DND-41 (cell line): ENCODE results near the gene CEP63.

Experiments
- ATAC-seq: fragments of 200-7000 bp; cut with Tn5 transposase; 3 replicates; pipeline ENCODE4 v1.9.1; 2021; ENCODE audit warnings: low read depth; ENCODE audit not compliant: insufficient read depth
- DNase-seq: peaks from one replicate; pipeline ENCODE4 v3.0.0-alpha.2; 2020
- H2AFZ ChIP-seq: 2 replicates; pipeline ENCODE4 v1.6.0; 2012; ENCODE audit warnings: low read depth, low read length
- H3K27ac ChIP-seq: 2 replicates; pipeline ENCODE4 v1.5.1; 2012; ENCODE audit warnings: low read length, inconsistent platforms
- H3K27me3 ChIP-seq: fragments of 200-600 bp; sonication (generic); 2 replicates; pipeline ENCODE4 v1.6.0; 2012; ENCODE audit warnings: low read length, mild to moderate bottlenecking, inconsistent platforms; ENCODE audit not compliant: insufficient read depth, poor library complexity
- H3K36me3 ChIP-seq: 2 replicates; pipeline ENCODE4 v1.5.1; 2012; ENCODE audit warnings: low read length, inconsistent platforms; ENCODE audit not compliant: insufficient read depth
- H3K4me1 ChIP-seq: 2 replicates; pipeline ENCODE4 v1.5.1; 2012; ENCODE audit warnings: mild to moderate bottlenecking, low read length; ENCODE audit not compliant: insufficient read depth
- H3K4me2 ChIP-seq: 2 replicates; pipeline ENCODE4 v1.6.0; 2012; ENCODE audit warnings: mild to moderate bottlenecking, moderate library complexity, low read length, inconsistent platforms; ENCODE audit not compliant: insufficient read depth
- H3K4me3 ChIP-seq, 2 experiments: fragments of 200-600 bp in 1 of 2; shearing (Covaris generic) in 1 of 2; 2 replicates each; pipeline ENCODE4 v1.5.1; 2012 to 2016; ENCODE audit warnings: inconsistent platforms in 2 of 2, low read length in 2 of 2, mild to moderate bottlenecking in 2 of 2, low read depth in 1 of 2, moderate library complexity in 1 of 2
- H3K79me2 ChIP-seq: 2 replicates; pipeline ENCODE4 v1.6.0; 2012; ENCODE audit warnings: low read length, inconsistent platforms; ENCODE audit not compliant: insufficient read depth
- H3K9ac ChIP-seq: 2 replicates; pipeline ENCODE4 v1.6.0; 2012; ENCODE audit warnings: low read depth, mild to moderate bottlenecking, inconsistent platforms, low read length, moderate library complexity
- H3K9me3 ChIP-seq: 2 replicates; pipeline ENCODE4 v1.5.1; 2012; ENCODE audit warnings: low read length, moderate library complexity, mild to moderate bottlenecking, inconsistent platforms; ENCODE audit not compliant: insufficient read depth, severe bottlenecking
- H4K20me1 ChIP-seq: 2 replicates; pipeline ENCODE4 v1.6.0; 2012; ENCODE audit warnings: low read length; ENCODE audit not compliant: insufficient read depth
- CTCF ChIP-seq: IDR thresholded peaks from 2 replicates; pipeline ENCODE4 v1.5.1; 2012; ENCODE audit warnings: borderline replicate concordance, low read length, moderate library complexity, mild to moderate bottlenecking; ENCODE audit not compliant: poor library complexity, severe bottlenecking; ENCODE audit errors: extremely low read depth
- EZH2 ChIP-seq: IDR thresholded peaks from 3 replicates; pipeline ENCODE4 v1.6.1; 2012; ENCODE audit warnings: borderline replicate concordance, low read depth, mild to moderate bottlenecking, moderate library complexity, low read length, inconsistent platforms; ENCODE audit not compliant: severe bottlenecking

The CEP63 gene

GRCh38 chr3:134463676-134464063 is 22.2 kb upstream of the CEP63 start:
- Histone ChIP-seq H3K4me3 (no peak overlapping the region), H3K9me3 (no peaks in the 10 kb centered on the region), H3K36me3 (no peaks in the 10 kb centered on the region), H3K4me2 (no peak overlapping the region), H3K79me2 (no peaks in the 10 kb centered on the region), H4K20me1 (no peaks in the 10 kb centered on the region), H2AFZ (no peak overlapping the region), H3K9ac (no peak overlapping the region), H3K27me3 (peaks cover 4% of the 10 kb centered on the region), H3K27ac (no peak overlapping the region), H3K4me1 (no peaks in the 10 kb centered on the region)
- DNase-seq (no peak), ATAC-seq (no peak)
- TF ChIP-seq CTCF (no peak), EZH2 (no peak)

DNA sequence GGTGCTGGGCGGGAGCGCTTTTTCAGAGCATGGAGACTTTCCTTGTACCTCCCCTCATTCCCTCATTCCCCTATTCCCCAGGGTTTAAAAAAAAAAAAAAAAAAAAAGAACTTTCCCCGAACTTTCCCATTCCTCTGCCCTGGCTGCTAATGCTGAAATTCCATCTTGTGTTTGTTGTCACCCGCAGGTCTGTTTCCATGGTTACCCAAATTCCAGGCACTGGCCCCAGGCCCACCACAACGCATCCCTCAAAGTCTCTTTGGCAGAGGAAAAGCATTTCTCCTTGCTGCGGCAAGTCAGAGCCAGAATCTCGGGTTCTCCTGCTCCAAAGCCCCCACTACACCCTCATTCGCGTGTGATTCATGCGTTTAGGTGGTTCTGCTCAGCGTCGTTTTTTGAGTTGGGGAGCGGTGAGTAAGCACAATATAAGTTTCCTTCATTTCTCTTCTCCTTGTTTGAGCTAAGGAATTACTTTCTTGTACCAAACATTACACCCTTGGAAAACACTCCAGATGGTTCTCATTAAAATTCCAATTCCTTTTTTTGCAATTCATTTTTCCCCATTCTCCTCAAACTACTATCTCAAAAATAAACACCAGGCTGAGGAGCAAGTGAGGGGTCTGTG is 21.7 kb upstream of the CEP63 start:
- H3K9me3 ChIP-seq, result no peaks in the 10 kb centered on the region
- H3K27ac ChIP-seq, result no peak overlapping the region
- H4K20me1 ChIP-seq, result no peaks in the 10 kb centered on the region
- no peaks in the 10 kb centered on the region for H3K4me1 ChIP-seq
- no peaks in the 10 kb centered on the region for H3K36me3 ChIP-seq
- H3K4me3 ChIP-seq, result no peak overlapping the region
- no peak for DNase-seq
- no peak for TF ChIP-seq CTCF
- no peak for TF ChIP-seq EZH2
- ATAC-seq, result no peak
- no peak overlapping the region for H3K4me2 ChIP-seq
- peaks cover 4% of the 10 kb centered on the region for H3K27me3 ChIP-seq
- no peak overlapping the region for H2AFZ ChIP-seq
- H3K9ac ChIP-seq, result no peak overlapping the region
- H3K79me2 ChIP-seq, result no peaks in the 10 kb centered on the region

DNA sequence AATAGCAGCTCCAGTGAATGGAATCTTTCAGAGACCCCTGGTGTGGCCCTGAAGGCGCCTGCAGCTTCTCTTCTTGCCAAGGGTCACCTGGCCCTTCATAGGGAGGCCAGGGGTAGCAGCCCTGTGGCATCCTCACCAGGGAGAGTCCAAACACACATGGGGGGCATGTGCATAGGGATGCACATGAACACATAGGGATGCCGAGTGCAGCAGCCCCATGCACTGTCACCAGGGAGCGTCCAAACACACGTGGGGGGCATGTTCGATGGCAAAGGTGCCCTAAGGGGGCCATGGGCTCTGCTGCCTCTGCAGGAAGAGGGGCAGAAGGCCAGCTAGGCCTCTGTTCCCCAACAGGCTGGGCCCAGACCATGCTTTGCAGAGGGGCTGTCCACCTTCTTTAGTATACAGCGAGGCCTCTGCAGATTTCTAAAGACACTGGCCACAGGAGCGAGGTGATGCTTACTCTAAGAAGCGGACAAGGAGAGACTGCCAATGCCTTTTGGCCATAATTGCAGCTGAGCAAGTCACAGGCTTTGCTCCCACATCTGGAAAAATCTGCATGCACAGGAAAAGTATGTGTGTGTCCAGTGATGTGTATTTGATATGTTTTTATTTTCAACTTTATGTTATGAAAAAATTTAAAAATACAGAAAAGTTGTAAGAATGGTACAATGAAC is 21.0 kb upstream of the CEP63 start:
- Histone ChIP-seq H3K27me3 (no peaks in the 10 kb centered on the region), H3K79me2 (no peaks in the 10 kb centered on the region), H4K20me1 (no peaks in the 10 kb centered on the region), H3K4me1 (no peaks in the 10 kb centered on the region), H3K27ac (no peak overlapping the region), H3K36me3 (no peaks in the 10 kb centered on the region), H2AFZ (no peak overlapping the region), H3K4me3 (no peak overlapping the region), H3K9me3 (no peaks in the 10 kb centered on the region), H3K9ac (no peak overlapping the region), H3K4me2 (no peak overlapping the region)
- no peak for ATAC-seq
- DNase-seq, result no peak
- TF ChIP-seq EZH2, result no peak
- TF ChIP-seq CTCF, result no peak
